Loucy (cell line): Measurements from ENCODE around the gene CYP4B1.

ENCODE experiments used
- H2AFZ ChIP-seq: fragments of 200-600 bp; sonication (generic); 2 replicates; pipeline ENCODE4 v1.6.0; 2016; ENCODE audit warnings: antibody characterized with exemption, mild to moderate bottlenecking, low read length, moderate library complexity
- H3F3A ChIP-seq: fragments of 200-600 bp; 2 replicates; pipeline ENCODE4 v1.6.0; 2016; ENCODE audit warnings: antibody characterized with exemption, low read depth, mild to moderate bottlenecking
- H3K27me3 ChIP-seq: fragments of 200-600 bp; sonication (generic); 2 replicates; pipeline ENCODE4 v1.6.1; 2014; ENCODE audit warnings: low read length, mild to moderate bottlenecking; ENCODE audit not compliant: insufficient read depth, poor library complexity, severe bottlenecking
- H3K36me3 ChIP-seq: fragments of 200-600 bp; sonication (generic); 2 replicates; pipeline ENCODE4 v1.6.1; 2016; ENCODE audit warnings: low read length; ENCODE audit not compliant: insufficient read depth
- H3K4me1 ChIP-seq: fragments of 200-600 bp; sonication (generic); 2 replicates; pipeline ENCODE4 v1.5.1; 2014; ENCODE audit warnings: low read length, mild to moderate bottlenecking; ENCODE audit not compliant: insufficient read depth, poor library complexity, severe bottlenecking
- H3K4me2 ChIP-seq: fragments of 200-600 bp; sonication (generic); 2 replicates; pipeline ENCODE4 v1.6.0; 2014; ENCODE audit warnings: antibody characterized with exemption, low read length, low read depth, mild to moderate bottlenecking; ENCODE audit not compliant: poor library complexity, severe bottlenecking
- H3K4me3 ChIP-seq: fragments of 200-600 bp; sonication (generic); 2 replicates; pipeline ENCODE4 v1.5.1; 2014; ENCODE audit warnings: low read length, mild to moderate bottlenecking, mixed read lengths; ENCODE audit not compliant: poor library complexity, severe bottlenecking
- H3K79me2 ChIP-seq: fragments of 200-600 bp; sonication (generic); 2 replicates; pipeline ENCODE4 v1.6.1; 2014; ENCODE audit warnings: low read length; ENCODE audit not compliant: insufficient read depth
- H3K9ac ChIP-seq: fragments of 200-600 bp; sonication (generic); 2 replicates; pipeline ENCODE4 v1.6.0; 2014; ENCODE audit warnings: mild to moderate bottlenecking, low read depth, low read length, moderate library complexity; ENCODE audit not compliant: poor library complexity, severe bottlenecking
- H3K9me2 ChIP-seq: fragments of 200-600 bp; sonication (generic); replicated peaks from 2 replicates; pipeline ENCODE4 v1.6.1; 2016; ENCODE audit warnings: low read depth, low read length, mixed read lengths
- H3K9me3 ChIP-seq: fragments of 200-600 bp; sonication (generic); 2 replicates; pipeline ENCODE4 v1.6.1; 2014; ENCODE audit warnings: mild to moderate bottlenecking, antibody characterized with exemption, low read length, low read depth; ENCODE audit not compliant: insufficient read depth
- H4K20me1 ChIP-seq: fragments of 200-600 bp; sonication (generic); 2 replicates; pipeline ENCODE4 v1.6.0; 2014; ENCODE audit warnings: antibody characterized with exemption, low read length, mild to moderate bottlenecking; ENCODE audit not compliant: insufficient read depth, poor library complexity, severe bottlenecking
- EZH2phosphoT487 ChIP-seq: fragments of 200-600 bp; IDR thresholded peaks from 2 replicates; pipeline ENCODE4 v1.6.1; 2018; ENCODE audit warnings: antibody characterized with exemption, mild to moderate bottlenecking, moderate library complexity, borderline replicate concordance
- TF ChIP-seq, protein P1 (sequence below): fragments of 200-600 bp; sonication (generic); conservative IDR thresholded peaks from 2 replicates; pipeline ENCODE4 v1.5.1; 2014; ENCODE audit warnings: mild to moderate bottlenecking, antibody characterized with exemption, low read length

Gene CYP4B1

DNA sequence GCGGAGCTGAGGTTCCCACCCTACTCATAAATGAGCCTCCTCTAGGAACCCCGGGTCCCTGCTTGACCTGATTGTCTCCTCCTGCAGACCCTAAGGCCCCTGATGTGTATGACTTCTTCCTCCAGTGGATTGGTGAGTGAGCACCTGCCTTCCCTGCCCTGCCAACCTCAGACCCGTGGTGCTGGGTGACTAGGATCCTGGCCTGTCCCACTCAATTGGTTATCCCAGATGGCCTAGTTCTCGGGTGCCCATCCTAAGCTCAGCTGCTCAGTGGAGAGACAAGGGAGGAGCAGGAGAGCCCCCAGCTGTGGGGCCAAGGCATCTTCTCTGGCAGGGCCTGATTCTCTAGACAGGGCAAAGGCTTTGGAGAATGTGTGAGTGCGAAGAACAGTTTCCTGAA is 12.2 kb downstream of the CYP4B1 start:
- no peaks in the 10 kb centered on the region for H3K79me2 ChIP-seq
- no peaks in the 10 kb centered on the region for H3K36me3 ChIP-seq
- H3K27me3 ChIP-seq: no peaks in the 10 kb centered on the region
- no peak overlapping the region for H3K9ac ChIP-seq
- H3K4me3 ChIP-seq: no peak overlapping the region
- H3F3A ChIP-seq: no peaks in the 10 kb centered on the region
- no peak for TF ChIP-seq EZH2phosphoT487
- TF ChIP-seq, protein P1, sequence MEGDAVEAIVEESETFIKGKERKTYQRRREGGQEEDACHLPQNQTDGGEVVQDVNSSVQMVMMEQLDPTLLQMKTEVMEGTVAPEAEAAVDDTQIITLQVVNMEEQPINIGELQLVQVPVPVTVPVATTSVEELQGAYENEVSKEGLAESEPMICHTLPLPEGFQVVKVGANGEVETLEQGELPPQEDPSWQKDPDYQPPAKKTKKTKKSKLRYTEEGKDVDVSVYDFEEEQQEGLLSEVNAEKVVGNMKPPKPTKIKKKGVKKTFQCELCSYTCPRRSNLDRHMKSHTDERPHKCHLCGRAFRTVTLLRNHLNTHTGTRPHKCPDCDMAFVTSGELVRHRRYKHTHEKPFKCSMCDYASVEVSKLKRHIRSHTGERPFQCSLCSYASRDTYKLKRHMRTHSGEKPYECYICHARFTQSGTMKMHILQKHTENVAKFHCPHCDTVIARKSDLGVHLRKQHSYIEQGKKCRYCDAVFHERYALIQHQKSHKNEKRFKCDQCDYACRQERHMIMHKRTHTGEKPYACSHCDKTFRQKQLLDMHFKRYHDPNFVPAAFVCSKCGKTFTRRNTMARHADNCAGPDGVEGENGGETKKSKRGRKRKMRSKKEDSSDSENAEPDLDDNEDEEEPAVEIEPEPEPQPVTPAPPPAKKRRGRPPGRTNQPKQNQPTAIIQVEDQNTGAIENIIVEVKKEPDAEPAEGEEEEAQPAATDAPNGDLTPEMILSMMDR: no peak
- H3K9me2 ChIP-seq: no peaks in the 10 kb centered on the region
- H3K4me2 ChIP-seq: no peak overlapping the region
- H2AFZ ChIP-seq: no peak overlapping the region
- H3K9me3 ChIP-seq: peaks cover 7% of the 10 kb centered on the region; the same call in 1 of the 2 replicates
- no peaks in the 10 kb centered on the region for H4K20me1 ChIP-seq
- H3K4me1 ChIP-seq: no peaks in the 10 kb centered on the region

DNA sequence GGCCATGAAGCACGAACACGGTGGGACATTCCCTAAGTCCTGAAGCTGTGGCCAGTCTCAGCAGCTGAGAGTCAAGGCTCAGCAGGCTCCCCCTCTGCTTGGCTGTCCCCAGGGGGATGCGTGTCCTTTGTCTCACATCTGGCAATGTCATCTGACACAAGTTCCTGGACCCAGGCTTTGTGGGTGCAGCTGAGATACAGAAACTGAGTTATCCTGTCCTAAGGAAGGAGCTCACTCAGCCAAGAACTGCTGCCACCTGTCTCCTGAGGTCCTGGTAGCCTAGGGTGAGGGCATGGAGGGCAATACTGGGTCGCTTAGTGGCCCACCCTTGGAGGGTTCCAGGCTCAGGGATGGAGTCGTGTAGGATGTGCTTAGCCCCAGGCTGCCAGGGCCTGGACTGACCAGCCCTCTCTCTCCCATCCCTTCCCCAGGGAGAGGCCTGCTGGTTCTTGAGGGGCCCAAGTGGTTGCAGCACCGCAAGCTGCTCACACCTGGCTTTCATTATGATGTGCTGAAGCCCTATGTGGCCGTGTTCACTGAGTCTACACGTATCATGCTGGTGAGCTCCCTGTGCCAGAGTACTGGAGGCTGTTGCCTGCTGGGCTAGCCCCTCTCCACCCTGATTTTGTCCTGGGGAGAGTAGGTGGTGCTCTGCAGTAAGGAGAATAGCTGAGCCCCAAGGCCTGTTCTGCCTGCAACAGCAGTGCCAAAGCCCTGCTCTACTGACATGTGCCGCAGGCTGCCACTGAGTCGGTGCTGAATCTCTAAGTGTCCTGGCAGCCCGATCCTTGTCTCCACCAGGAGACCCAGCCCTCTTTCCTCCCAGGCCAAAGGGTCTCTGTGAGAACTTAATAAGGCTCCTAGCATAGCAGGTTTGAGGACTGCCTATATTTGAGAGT is 13.5 kb downstream of the CYP4B1 start:
- H3K36me3 ChIP-seq: no peaks in the 10 kb centered on the region
- no peaks in the 10 kb centered on the region for H4K20me1 ChIP-seq
- no peak overlapping the region for H3K4me2 ChIP-seq
- H3K9me2 ChIP-seq: no peaks in the 10 kb centered on the region
- H3F3A ChIP-seq: no peaks in the 10 kb centered on the region
- H3K79me2 ChIP-seq: no peaks in the 10 kb centered on the region
- peaks cover 7% of the 10 kb centered on the region; the same call in 1 of the 2 replicates for H3K9me3 ChIP-seq
- no peaks in the 10 kb centered on the region for H3K4me1 ChIP-seq
- H3K4me3 ChIP-seq: no peak overlapping the region
- H2AFZ ChIP-seq: no peak overlapping the region
- TF ChIP-seq, protein P1: no peak
- TF ChIP-seq EZH2phosphoT487: no peak
- H3K9ac ChIP-seq: no peak overlapping the region
- no peaks in the 10 kb centered on the region for H3K27me3 ChIP-seq

DNA sequence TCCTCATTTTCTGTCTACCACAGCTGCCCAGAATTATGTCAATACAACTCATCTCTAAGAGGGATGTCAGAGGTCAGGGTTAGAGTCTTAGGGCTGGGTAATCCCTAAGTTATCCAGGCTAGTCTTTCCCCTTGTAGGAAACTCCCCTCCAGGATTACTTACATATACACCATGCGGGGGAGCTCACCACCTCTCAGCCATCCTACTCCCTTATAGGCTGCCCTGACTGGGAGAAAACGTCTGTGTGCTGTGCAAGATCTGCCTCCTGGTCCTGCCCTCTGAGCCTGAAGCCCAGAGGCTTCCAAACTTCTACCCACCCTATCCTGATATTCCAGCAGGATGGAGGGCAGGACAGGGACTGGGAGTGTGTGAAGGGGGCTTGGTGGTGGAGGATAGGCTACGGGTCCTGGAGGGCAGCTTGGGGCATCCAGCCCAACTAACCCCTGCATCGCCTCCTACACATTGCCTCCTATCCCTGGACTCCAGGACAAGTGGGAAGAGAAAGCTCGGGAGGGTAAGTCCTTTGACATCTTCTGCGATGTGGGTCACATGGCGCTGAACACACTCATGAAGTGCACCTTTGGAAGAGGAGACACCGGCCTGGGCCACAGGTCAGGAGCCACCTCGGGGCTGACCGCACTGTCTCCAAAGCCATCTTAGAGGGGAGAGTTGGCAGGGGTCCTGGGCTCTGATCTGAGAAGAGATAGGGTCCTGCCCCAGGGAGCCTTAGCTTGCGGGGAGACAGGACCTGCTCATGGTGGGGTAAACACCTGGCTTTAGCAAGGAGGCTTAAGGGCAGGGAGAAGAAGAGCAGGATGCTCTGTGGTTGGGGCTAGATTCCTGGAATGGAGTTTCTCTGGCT is 14.4 kb downstream of the CYP4B1 start:
- Histone ChIP-seq H3K4me1 (no peaks in the 10 kb centered on the region), H3K9ac (no peak overlapping the region), H4K20me1 (no peaks in the 10 kb centered on the region), H3K27me3 (no peaks in the 10 kb centered on the region), H2AFZ (no peak overlapping the region), H3K9me3 (peaks cover 7% of the 10 kb centered on the region; the same call in 1 of the 2 replicates), H3K79me2 (no peaks in the 10 kb centered on the region), H3F3A (no peaks in the 10 kb centered on the region), H3K36me3 (no peaks in the 10 kb centered on the region), H3K9me2 (no peaks in the 10 kb centered on the region), H3K4me2 (no peak overlapping the region), H3K4me3 (no peak overlapping the region)
- TF ChIP-seq, protein P1: no peak
- no peak for TF ChIP-seq EZH2phosphoT487
